SH-SY5Y (cell line): ENCODE results near the gene CD46.

Source experiments
- GATA2 ChIP-seq: IDR thresholded peaks from 2 replicates; pipeline ENCODE4 v1.6.1; 2011; ENCODE audit warnings: mild to moderate bottlenecking, low read depth, low read length
- GATA3 ChIP-seq: IDR thresholded peaks from 2 replicates; pipeline ENCODE4 v1.6.1; 2011; ENCODE audit warnings: low read depth, mild to moderate bottlenecking, low read length, moderate library complexity

CD46 gene

DNA sequence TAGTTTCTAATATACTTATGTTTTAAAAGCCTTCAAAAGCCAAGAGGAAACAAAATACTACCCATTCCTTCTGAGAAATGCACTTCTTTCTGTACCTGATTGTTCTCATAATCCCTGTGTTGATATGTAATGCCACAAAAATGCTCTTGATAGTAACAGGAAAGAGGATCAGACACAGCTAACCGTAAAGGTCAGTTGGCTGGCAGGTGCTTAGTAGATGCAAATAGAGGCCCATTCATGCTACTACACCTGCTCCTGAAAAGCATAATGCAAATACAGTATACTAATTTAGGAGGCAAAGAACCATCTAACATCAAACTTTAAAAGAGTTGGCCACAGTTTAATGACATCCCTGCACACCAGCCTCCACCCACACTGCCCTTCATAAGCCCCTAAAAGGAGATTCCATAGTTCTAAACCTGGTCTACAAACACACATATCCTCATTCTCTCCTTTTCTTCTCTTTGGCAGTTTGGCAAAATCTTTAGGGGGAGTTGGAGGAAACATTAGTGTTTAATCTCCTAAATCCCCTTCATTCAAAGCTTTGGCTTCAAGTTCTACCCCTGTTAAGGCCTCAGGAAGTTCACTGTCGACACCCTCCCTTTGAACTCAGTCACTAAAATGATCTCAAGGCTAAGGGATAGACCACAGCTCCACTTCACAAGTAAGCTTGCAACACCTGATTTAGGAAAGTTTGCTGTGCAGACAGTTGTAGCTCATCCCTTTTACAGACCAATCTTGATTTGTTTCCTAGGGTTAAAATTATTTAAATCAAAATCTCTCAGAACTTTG, 2.9 kb upstream of the CD46 start:
- TF ChIP-seq GATA2 (no peak), GATA3 (no peak)

DNA sequence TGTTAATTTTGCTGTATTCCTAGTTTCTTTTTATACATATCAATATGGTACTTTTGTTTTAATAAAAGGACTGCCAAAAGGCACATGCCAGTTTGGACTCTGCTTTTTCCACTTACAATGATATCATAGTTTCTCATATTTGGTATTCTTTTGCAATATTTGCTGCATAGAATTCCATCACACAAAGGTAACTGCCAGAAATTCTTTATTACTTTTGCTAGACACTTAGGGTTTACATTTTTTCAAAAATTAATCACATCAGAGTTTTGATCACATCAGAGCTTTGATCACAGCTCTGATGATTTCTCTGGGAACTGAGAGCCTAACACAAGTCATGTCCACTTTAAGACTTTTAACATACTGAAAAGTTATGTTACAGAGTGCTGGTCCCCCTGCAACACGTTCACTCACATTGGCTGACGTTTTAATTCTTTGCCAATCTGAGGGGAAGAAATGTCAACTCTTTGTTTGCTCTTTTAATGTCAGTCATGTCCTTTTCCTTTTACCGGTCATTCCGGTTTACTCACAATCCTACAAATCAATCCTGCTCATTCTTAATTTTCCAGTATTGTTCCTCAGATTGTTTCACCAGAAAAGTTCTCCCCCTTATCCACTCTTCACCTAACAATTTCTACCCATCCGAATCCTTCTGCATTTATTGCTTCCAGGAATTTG, 1.1 kb upstream of the CD46 start:
- TF ChIP-seq GATA3 (no peak), GATA2 (no peak)

DNA sequence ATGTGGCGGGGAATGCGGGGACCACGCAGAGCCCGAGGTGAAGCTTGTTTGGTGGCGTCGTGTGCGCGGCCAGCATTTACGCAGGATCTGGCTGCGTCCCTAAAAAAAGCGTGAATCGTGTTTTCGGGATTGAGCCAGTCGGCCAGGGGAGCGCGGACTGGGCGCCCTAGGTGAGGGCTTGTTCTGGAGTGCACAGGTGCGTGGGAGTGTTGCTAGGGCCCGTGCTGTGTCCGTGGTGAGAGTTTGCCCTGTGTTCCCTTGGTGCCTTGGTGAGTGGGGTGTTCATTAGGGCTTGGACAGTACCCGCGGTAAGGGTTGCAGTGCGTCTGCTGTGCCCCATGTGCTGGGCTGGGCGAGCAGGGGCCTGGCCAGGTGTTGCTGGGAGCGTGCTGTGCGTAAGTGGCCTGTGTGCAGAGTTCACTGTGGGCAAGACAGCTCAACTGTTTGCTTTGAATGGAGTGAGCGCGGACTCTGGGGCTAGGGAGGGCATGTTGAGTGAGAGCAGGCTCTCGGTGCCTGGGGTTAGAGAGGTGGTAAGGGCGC, 673 bp downstream of the CD46 start:
- TF ChIP-seq GATA2 = no peak
- TF ChIP-seq GATA3 = no peak

DNA sequence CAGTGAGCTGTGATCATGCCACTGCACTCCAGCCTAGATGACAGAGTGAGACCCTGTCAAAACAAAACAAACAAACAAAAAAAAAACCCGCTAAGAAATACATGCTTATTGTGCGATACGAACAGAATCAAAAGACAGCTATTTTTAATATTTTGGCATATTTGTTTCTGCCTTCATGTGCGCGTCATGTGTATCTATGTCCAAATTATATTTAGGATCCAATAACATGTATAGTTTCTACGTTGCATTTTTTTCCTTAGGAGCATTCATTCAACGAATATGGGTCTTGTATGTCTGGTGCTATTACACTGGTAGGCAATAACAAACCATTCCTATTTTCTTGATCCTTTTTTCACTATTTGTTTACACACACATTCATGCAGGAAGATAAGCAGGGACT, 1.8 kb downstream of the CD46 start:
- TF ChIP-seq GATA3 = no peak
- no peak for TF ChIP-seq GATA2

GRCh38 chr1:207754011-207754410, 2.2 kb downstream of the CD46 start:
- peak; percentile 84 for TF ChIP-seq GATA2
- peak; percentile 61; the same call in 1 of the 2 replicates for TF ChIP-seq GATA3

- TF ChIP-seq GATA2 = no peak
- no peak for TF ChIP-seq GATA3
These were observed 3.3 kb downstream of the CD46 start for GRCh38 chr1:207754974-207755700.

DNA sequence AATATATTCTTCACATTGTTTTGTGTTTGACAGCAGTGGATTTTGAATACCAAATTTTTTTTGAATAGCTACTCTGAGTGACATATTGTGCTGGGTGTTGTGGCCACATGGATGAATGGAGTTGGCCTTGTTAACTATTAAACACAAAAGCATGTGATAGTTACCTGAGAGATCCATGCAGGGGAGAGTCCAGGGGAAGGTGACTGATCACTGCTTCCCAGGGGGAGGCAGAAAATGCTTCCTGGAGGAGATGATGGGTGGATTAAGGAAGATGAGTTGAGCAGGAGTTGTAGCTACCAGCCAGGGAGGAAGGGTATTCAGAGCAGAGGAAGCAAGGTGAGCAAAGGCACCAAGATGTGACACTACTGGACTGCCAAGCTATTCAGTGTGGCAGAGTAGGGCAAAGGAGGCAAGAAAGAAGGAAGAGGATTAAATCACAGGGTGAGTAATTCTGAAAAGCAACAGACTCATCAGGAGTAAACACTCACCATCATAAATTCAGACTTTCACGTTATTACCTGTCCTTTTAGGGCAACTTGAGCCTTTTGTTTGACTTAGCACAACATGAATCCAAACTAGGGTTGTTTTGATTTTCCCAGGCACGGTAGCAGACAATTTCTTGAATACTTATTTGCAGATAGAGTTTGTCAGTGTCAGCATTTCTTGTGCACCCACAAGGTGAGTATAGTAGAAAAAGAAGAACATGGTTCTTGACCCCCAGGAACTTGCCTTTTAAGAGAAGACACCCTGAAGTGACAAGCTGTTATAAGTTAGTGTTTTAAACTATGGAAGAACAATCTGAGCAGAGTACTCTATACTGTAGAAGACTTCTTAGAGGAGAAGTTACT, 4.2 kb downstream of the CD46 start:
- TF ChIP-seq GATA3 (no peak), GATA2 (no peak)

- no peak for TF ChIP-seq GATA2
- TF ChIP-seq GATA3 = no peak
These were observed 10.8 kb downstream of the CD46 start for GRCh38 chr1:207762622-207763021.

GRCh38 chr1:207763091-207763490, 11.2 kb downstream of the CD46 start:
- TF ChIP-seq GATA2 = no peak

DNA sequence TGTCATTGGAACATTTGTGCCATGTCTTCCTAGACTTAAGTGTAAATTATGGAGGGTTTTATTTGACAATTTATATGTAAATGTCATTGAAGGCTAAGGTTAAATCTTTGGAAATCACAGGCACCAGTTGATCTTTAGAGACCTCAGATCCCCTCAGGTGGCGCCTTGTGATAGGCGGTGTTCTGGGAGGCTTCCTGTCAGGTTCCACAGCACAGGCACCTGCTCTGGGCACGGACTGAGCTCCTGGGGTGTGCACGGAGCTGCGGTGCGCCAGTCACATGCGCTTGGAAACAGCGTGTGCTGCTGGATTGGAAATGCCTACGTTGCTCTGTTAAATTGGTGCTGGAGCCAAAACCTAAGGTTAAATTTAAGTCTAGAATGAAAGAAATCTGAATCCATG, 12.1 kb downstream of the CD46 start:
- TF ChIP-seq GATA2 (no peak), GATA3 (no peak)

- TF ChIP-seq GATA3 (no peak), GATA2 (no peak)
These were observed 14.7 kb downstream of the CD46 start for GRCh38 chr1:207766569-207766968.

DNA sequence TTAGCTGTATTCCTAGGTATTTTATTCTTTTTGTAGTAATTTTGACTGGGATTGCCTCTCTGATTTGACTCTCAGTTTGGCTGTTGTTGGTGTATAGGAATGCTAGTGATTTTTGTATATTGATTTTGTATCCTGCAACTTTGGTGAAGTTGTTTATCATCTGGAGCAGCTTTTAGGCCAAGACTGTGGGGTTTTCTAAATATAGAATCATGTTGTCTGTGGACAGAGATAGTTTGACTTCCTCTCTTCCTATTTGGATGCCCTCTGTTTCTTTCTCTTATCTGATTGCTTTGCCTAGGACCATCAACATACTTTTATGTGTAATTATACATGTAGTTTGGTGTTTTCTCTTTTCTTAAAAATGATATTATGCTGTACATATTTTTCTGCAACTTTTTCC, 27.2 kb downstream of the CD46 start:
- no peak for TF ChIP-seq GATA3
- TF ChIP-seq GATA2 = no peak

DNA sequence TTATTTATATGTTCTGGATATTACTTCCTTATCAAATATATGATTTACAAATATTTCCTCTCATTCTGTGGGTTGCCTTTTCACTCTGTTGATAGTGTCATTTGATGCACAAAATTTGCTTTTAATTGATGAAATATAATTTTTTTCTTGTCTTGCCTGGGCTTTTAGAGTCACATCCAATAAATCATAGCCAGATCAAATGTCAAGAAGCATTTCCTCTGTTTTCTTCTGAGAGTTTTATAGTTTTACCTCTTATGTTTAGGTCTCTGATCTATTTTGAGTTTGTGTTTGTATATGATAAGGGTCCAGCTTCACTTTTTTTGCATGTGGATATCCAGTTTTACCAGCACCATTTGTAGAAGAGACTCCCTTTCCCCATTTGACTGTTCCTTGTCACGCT, 29.5 kb downstream of the CD46 start:
- TF ChIP-seq GATA2 = no peak
- no peak for TF ChIP-seq GATA3
